OCI-LY3 (cell line): ENCODE data around the gene HNRNPH2.

ENCODE experiments used
- H2AFZ ChIP-seq: fragments of 200-600, 300-600 bp; shearing (Covaris generic); 2 replicates; pipeline ENCODE4 v1.6.0; 2014; ENCODE audit warnings: antibody characterized with exemption, low read depth, low read length
- H3K27ac ChIP-seq: fragments of 200-600, 300-600 bp; sonication (generic); 2 replicates; pipeline ENCODE4 v1.5.1; 2014; ENCODE audit warnings: mild to moderate bottlenecking, low read length, moderate library complexity, mixed read lengths
- H3K27me3 ChIP-seq: fragments of 200-600, 300-600 bp; sonication (generic); 2 replicates; pipeline ENCODE4 v1.6.1; 2014; ENCODE audit warnings: low read depth, low read length, mixed read lengths
- H3K36me3 ChIP-seq: fragments of 200-600, 300-600 bp; sonication (generic); replicated peaks from 2 replicates; pipeline ENCODE3; 2014; ENCODE audit warnings: low read depth, low read length, mixed read lengths
- H3K4me1 ChIP-seq: fragments of 300-600, 200-600 bp; sonication (generic); 2 replicates; pipeline ENCODE4 v1.6.1; 2014; ENCODE audit warnings: low read length, mixed read lengths
- H3K4me2 ChIP-seq: fragments of 200-600, 300-600 bp; sonication (generic); 2 replicates; pipeline ENCODE4 v1.6.1; 2014; ENCODE audit warnings: low read length, mixed read lengths
- H3K4me3 ChIP-seq: fragments of 300-600, 200-600 bp; sonication (generic); 2 replicates; pipeline ENCODE4 v1.5.1; 2014; ENCODE audit warnings: antibody characterized with exemption, mild to moderate bottlenecking, low read length, moderate library complexity
- H3K79me2 ChIP-seq: fragments of 300-600, 200-600 bp; shearing (Covaris generic); 2 replicates; pipeline ENCODE4 v1.6.1; 2014; ENCODE audit warnings: mild to moderate bottlenecking, low read length, mixed read lengths
- H3K9ac ChIP-seq: fragments of 300-600, 200-600 bp; shearing (Covaris generic); 2 replicates; pipeline ENCODE4 v1.6.0; 2014; ENCODE audit warnings: mild to moderate bottlenecking, low read length, moderate library complexity
- H3K9me3 ChIP-seq: fragments of 200-600, 300-600 bp; shearing (Covaris generic); 2 replicates; pipeline ENCODE4 v1.6.1; 2014; ENCODE audit warnings: low read length, mixed read lengths; ENCODE audit not compliant: insufficient read depth
- H4K20me1 ChIP-seq: fragments of 200-600, 300-600 bp; sonication (generic); 2 replicates; pipeline ENCODE4 v1.6.1; 2016; ENCODE audit warnings: low read length, mixed read lengths; ENCODE audit not compliant: insufficient read depth
- EZH2phosphoT487 ChIP-seq: fragments of 200-600 bp; shearing (Covaris generic); IDR thresholded peaks from 2 replicates; pipeline ENCODE4 v1.6.1; 2018; ENCODE audit warnings: antibody characterized with exemption, mixed run types, low read depth
- TF ChIP-seq, protein P1 (sequence below): fragments of 200-600, 300-600 bp; sonication (generic); IDR thresholded peaks from 2 replicates; pipeline ENCODE4 v1.5.1; 2014; ENCODE audit warnings: antibody characterized with exemption, low read length, low read depth

HNRNPH2 gene

DNA sequence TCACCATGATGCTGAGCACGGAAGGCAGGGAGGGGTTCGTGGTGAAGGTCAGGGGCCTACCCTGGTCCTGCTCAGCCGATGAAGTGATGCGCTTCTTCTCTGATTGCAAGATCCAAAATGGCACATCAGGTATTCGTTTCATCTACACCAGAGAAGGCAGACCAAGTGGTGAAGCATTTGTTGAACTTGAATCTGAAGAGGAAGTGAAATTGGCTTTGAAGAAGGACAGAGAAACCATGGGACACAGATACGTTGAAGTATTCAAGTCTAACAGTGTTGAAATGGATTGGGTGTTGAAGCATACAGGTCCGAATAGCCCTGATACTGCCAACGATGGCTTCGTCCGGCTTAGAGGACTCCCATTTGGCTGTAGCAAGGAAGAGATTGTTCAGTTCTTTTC, 4.0 kb downstream of the HNRNPH2 start:
- H3K36me3 ChIP-seq = peaks cover 22% of the 10 kb centered on the region
- no peak overlapping the region for H2AFZ ChIP-seq
- no peak overlapping the region for H3K27ac ChIP-seq
- H3K9ac ChIP-seq = no peak overlapping the region
- no peaks in the 10 kb centered on the region for H3K9me3 ChIP-seq
- H3K4me3 ChIP-seq = no peak overlapping the region
- H3K79me2 ChIP-seq = peaks cover 59% of the 10 kb centered on the region
- TF ChIP-seq, protein P1, sequence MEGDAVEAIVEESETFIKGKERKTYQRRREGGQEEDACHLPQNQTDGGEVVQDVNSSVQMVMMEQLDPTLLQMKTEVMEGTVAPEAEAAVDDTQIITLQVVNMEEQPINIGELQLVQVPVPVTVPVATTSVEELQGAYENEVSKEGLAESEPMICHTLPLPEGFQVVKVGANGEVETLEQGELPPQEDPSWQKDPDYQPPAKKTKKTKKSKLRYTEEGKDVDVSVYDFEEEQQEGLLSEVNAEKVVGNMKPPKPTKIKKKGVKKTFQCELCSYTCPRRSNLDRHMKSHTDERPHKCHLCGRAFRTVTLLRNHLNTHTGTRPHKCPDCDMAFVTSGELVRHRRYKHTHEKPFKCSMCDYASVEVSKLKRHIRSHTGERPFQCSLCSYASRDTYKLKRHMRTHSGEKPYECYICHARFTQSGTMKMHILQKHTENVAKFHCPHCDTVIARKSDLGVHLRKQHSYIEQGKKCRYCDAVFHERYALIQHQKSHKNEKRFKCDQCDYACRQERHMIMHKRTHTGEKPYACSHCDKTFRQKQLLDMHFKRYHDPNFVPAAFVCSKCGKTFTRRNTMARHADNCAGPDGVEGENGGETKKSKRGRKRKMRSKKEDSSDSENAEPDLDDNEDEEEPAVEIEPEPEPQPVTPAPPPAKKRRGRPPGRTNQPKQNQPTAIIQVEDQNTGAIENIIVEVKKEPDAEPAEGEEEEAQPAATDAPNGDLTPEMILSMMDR = no peak
- TF ChIP-seq EZH2phosphoT487 = no peak
- H4K20me1 ChIP-seq = peaks cover 25% of the 10 kb centered on the region; the same call in 1 of the 2 replicates
- H3K4me1 ChIP-seq = peaks cover 33% of the 10 kb centered on the region
- no peaks in the 10 kb centered on the region for H3K27me3 ChIP-seq
- no peak overlapping the region for H3K4me2 ChIP-seq

- Histone ChIP-seq H3K4me3 (peak overlapping the region; percentile 14), H3K79me2 (peaks cover 29% of the 10 kb centered on the region), H3K4me1 (peaks cover 35% of the 10 kb centered on the region), H3K27ac (peak overlapping the region; percentile 61), H2AFZ (no peak overlapping the region), H4K20me1 (peaks cover 15% of the 10 kb centered on the region; the same call in 1 of the 2 replicates), H3K9ac (peak overlapping the region; percentile 17; the same call in 1 of the 2 replicates), H3K36me3 (peaks cover 19% of the 10 kb centered on the region), H3K4me2 (peak overlapping the region; percentile 59), H3K27me3 (no peaks in the 10 kb centered on the region), H3K9me3 (no peaks in the 10 kb centered on the region)
- TF ChIP-seq, protein P1 = peak; percentile 85
- TF ChIP-seq EZH2phosphoT487 = no peak
Observed at GRCh38 chrX:101415180-101416145, 7.4 kb downstream of the HNRNPH2 start.

- no peak for TF ChIP-seq EZH2phosphoT487
- TF ChIP-seq, protein P1 = no peak
- Histone ChIP-seq H3K4me2 (no peak overlapping the region), H3K9me3 (no peaks in the 10 kb centered on the region), H2AFZ (no peak overlapping the region), H3K4me3 (no peak overlapping the region), H4K20me1 (peaks cover 8% of the 10 kb centered on the region; the same call in 1 of the 2 replicates), H3K4me1 (peaks cover 29% of the 10 kb centered on the region), H3K27ac (no peak overlapping the region), H3K79me2 (peaks cover 17% of the 10 kb centered on the region), H3K27me3 (no peaks in the 10 kb centered on the region), H3K36me3 (peaks cover 15% of the 10 kb centered on the region), H3K9ac (no peak overlapping the region)
Observed at GRCh38 chrX:101416691-101417090, 8.7 kb downstream of the HNRNPH2 start.

GRCh38 chrX:101417190-101417589, 9.2 kb downstream of the HNRNPH2 start:
- no peak overlapping the region for H3K4me3 ChIP-seq
- H3K79me2 ChIP-seq = peaks cover 12% of the 10 kb centered on the region
- TF ChIP-seq, protein P1 = no peak
- no peak for TF ChIP-seq EZH2phosphoT487
- no peak overlapping the region for H3K4me2 ChIP-seq
- peaks cover 10% of the 10 kb centered on the region for H3K36me3 ChIP-seq
- H2AFZ ChIP-seq = 0 out of 2 replicates have a peak overlapping the region, but pooled peaks have one; percentile 97
- 0 out of 2 replicates have a peak, but pooled peaks cover 5% of the 10 kb centered on the region for H4K20me1 ChIP-seq
- H3K27me3 ChIP-seq = no peaks in the 10 kb centered on the region
- H3K27ac ChIP-seq = no peak overlapping the region
- peaks cover 24% of the 10 kb centered on the region for H3K4me1 ChIP-seq
- H3K9me3 ChIP-seq = no peaks in the 10 kb centered on the region
- H3K9ac ChIP-seq = no peak overlapping the region
